Activated naive CD8-positive, alpha-beta T cell treated with anti-CD3 and anti-CD28 coated beads for 36 hours (primary cell): ENCODE data around the gene RTP3. TPM values are rescaled to one million over a fixed set of nuclear protein-coding genes. Genes with fewer than 3 reads are reported as not detected.

Experiments used
- DNase-seq: peaks from one replicate; pipeline ENCODE4 v3.0.0; 2021
- H3K27ac Mint-ChIP-seq: one replicate; pipeline ENCODE4 v1.8.0; 2022; ENCODE audit warnings: mild to moderate bottlenecking, moderate library complexity, mixed read lengths
- H3K27me3 Mint-ChIP-seq: one replicate; pipeline ENCODE4 v1.8.0; 2022; ENCODE audit warnings: mild to moderate bottlenecking, mixed read lengths
- H3K36me3 Mint-ChIP-seq: one replicate; pipeline ENCODE4 v1.8.0; 2021; ENCODE audit warnings: mild to moderate bottlenecking, mixed read lengths
- H3K4me1 Mint-ChIP-seq: one replicate; pipeline ENCODE4 v1.8.0; 2021; ENCODE audit warnings: mixed read lengths
- H3K4me3 Mint-ChIP-seq: one replicate; pipeline ENCODE4 v1.8.0; 2022; ENCODE audit warnings: mild to moderate bottlenecking, moderate library complexity, mixed read lengths
- H3K9me3 Mint-ChIP-seq: one replicate; pipeline ENCODE4 v1.8.0; 2022; ENCODE audit warnings: mixed read lengths
- total RNA-seq, 2 experiments: library from RNA; stranded (reverse); gene quantifications; one replicate each; pipeline ENCODE4 v1.2.3, GENCODE V29; 2021

RTP3 gene
- total RNA-seq, result not detected

- Mint-ChIP-seq H3K4me3 (no peak within 1 kb of the TSS), H3K36me3 (no peaks in the 10 kb centered on the region), H3K27me3 (no peaks in the 10 kb centered on the region), H3K4me1 (peaks cover 4% of the 10 kb centered on the region), H3K9me3 (no peaks in the 10 kb centered on the region), H3K27ac (no peak within 1 kb of the TSS)
- DNase-seq, result no peak
Observed at GRCh38 chr3:46497556-46498265, at the start of gene RTP3. RTP3 (plus strand) TSS chr3:46497976; CDS start chr3:46498063, 87 bp downstream.

- no peak for DNase-seq
- H3K27me3 Mint-ChIP-seq, result peaks cover 14% of the 10 kb centered on the region
- H3K4me1 Mint-ChIP-seq, result no peaks in the 10 kb centered on the region
- no peaks in the 10 kb centered on the region for H3K36me3 Mint-ChIP-seq
- H3K4me3 Mint-ChIP-seq, result no peak overlapping the region
- no peaks in the 10 kb centered on the region for H3K9me3 Mint-ChIP-seq
- H3K27ac Mint-ChIP-seq, result no peak overlapping the region
Observed at GRCh38 chr3:46448721-46449120, 49.1 kb upstream of the RTP3 start.

- H3K27ac Mint-ChIP-seq, result no peak overlapping the region
- no peaks in the 10 kb centered on the region for H3K36me3 Mint-ChIP-seq
- no peak for DNase-seq
- no peaks in the 10 kb centered on the region for H3K4me1 Mint-ChIP-seq
- H3K27me3 Mint-ChIP-seq, result peaks cover 14% of the 10 kb centered on the region
- no peaks in the 10 kb centered on the region for H3K9me3 Mint-ChIP-seq
- H3K4me3 Mint-ChIP-seq, result no peak overlapping the region
Observed at GRCh38 chr3:46449755-46450552, 47.8 kb upstream of the RTP3 start.

- Mint-ChIP-seq H3K27ac (no peak overlapping the region), H3K36me3 (no peaks in the 10 kb centered on the region), H3K27me3 (peaks cover 14% of the 10 kb centered on the region), H3K9me3 (no peaks in the 10 kb centered on the region), H3K4me3 (no peak overlapping the region), H3K4me1 (no peaks in the 10 kb centered on the region)
- no peak for DNase-seq
Observed at GRCh38 chr3:46453526-46454208, 44.1 kb upstream of the RTP3 start.

- H3K4me3 Mint-ChIP-seq, result no peak overlapping the region
- DNase-seq, result no peak
- peaks cover 14% of the 10 kb centered on the region for H3K27me3 Mint-ChIP-seq
- H3K36me3 Mint-ChIP-seq, result no peaks in the 10 kb centered on the region
- H3K27ac Mint-ChIP-seq, result no peak overlapping the region
- no peaks in the 10 kb centered on the region for H3K4me1 Mint-ChIP-seq
- H3K9me3 Mint-ChIP-seq, result no peaks in the 10 kb centered on the region
Observed at GRCh38 chr3:46454209-46454595, 43.6 kb upstream of the RTP3 start.

- H3K4me3 Mint-ChIP-seq, result no peak overlapping the region
- H3K36me3 Mint-ChIP-seq, result no peaks in the 10 kb centered on the region
- no peak for DNase-seq
- no peaks in the 10 kb centered on the region for H3K4me1 Mint-ChIP-seq
- H3K27me3 Mint-ChIP-seq, result peaks cover 14% of the 10 kb centered on the region
- no peaks in the 10 kb centered on the region for H3K9me3 Mint-ChIP-seq
- H3K27ac Mint-ChIP-seq, result no peak overlapping the region
Observed at GRCh38 chr3:46454606-46455005, 43.2 kb upstream of the RTP3 start.

- H3K4me3 Mint-ChIP-seq, result no peak overlapping the region
- H3K27me3 Mint-ChIP-seq, result peaks cover 14% of the 10 kb centered on the region
- no peaks in the 10 kb centered on the region for H3K36me3 Mint-ChIP-seq
- DNase-seq, result no peak
- H3K4me1 Mint-ChIP-seq, result no peaks in the 10 kb centered on the region
- no peak overlapping the region for H3K27ac Mint-ChIP-seq
- H3K9me3 Mint-ChIP-seq, result no peaks in the 10 kb centered on the region
Observed at GRCh38 chr3:46455231-46456115, 42.3 kb upstream of the RTP3 start.

- Mint-ChIP-seq H3K9me3 (no peaks in the 10 kb centered on the region), H3K4me3 (no peak overlapping the region), H3K36me3 (no peaks in the 10 kb centered on the region), H3K4me1 (no peaks in the 10 kb centered on the region), H3K27ac (no peak overlapping the region), H3K27me3 (peaks cover 14% of the 10 kb centered on the region)
- no peak for DNase-seq
Observed at GRCh38 chr3:46456118-46456517, 41.7 kb upstream of the RTP3 start.

GRCh38 chr3:46460051-46460450 is 37.7 kb upstream of the RTP3 start:
- H3K9me3 Mint-ChIP-seq, result no peaks in the 10 kb centered on the region
- H3K36me3 Mint-ChIP-seq, result no peaks in the 10 kb centered on the region
- H3K27me3 Mint-ChIP-seq, result peaks cover 30% of the 10 kb centered on the region
- DNase-seq, result no peak
- no peak overlapping the region for H3K27ac Mint-ChIP-seq
- H3K4me1 Mint-ChIP-seq, result peaks cover 1% of the 10 kb centered on the region
- H3K4me3 Mint-ChIP-seq, result no peak overlapping the region

- H3K9me3 Mint-ChIP-seq, result no peaks in the 10 kb centered on the region
- DNase-seq, result no peak
- H3K27ac Mint-ChIP-seq, result no peak overlapping the region
- peaks cover 46% of the 10 kb centered on the region for H3K27me3 Mint-ChIP-seq
- no peak overlapping the region for H3K4me3 Mint-ChIP-seq
- no peaks in the 10 kb centered on the region for H3K36me3 Mint-ChIP-seq
- peaks cover 2% of the 10 kb centered on the region for H3K4me1 Mint-ChIP-seq
Observed at GRCh38 chr3:46462111-46462510, 35.7 kb upstream of the RTP3 start.

GRCh38 chr3:46462511-46462910 is 35.3 kb upstream of the RTP3 start:
- Mint-ChIP-seq H3K4me3 (no peak overlapping the region), H3K27me3 (peaks cover 48% of the 10 kb centered on the region), H3K36me3 (no peaks in the 10 kb centered on the region), H3K9me3 (no peaks in the 10 kb centered on the region), H3K4me1 (peaks cover 2% of the 10 kb centered on the region), H3K27ac (no peak overlapping the region)
- no peak for DNase-seq

GRCh38 chr3:46463120-46463867 is 34.5 kb upstream of the RTP3 start:
- peaks cover 48% of the 10 kb centered on the region for H3K27me3 Mint-ChIP-seq

GRCh38 chr3:46463868-46464241 is 33.9 kb upstream of the RTP3 start:
- Mint-ChIP-seq H3K36me3 (no peaks in the 10 kb centered on the region), H3K4me1 (peaks cover 2% of the 10 kb centered on the region), H3K27me3 (peaks cover 48% of the 10 kb centered on the region), H3K9me3 (no peaks in the 10 kb centered on the region), H3K27ac (no peak overlapping the region), H3K4me3 (no peak overlapping the region)
- no peak for DNase-seq

More at GRCh38 chr3:46463120-46463867, 34.5 kb upstream of the RTP3 start:
- no peak overlapping the region for H3K4me3 Mint-ChIP-seq
- peaks cover 2% of the 10 kb centered on the region for H3K4me1 Mint-ChIP-seq
- H3K36me3 Mint-ChIP-seq, result no peaks in the 10 kb centered on the region
- DNase-seq, result no peak
- H3K9me3 Mint-ChIP-seq, result no peaks in the 10 kb centered on the region
- no peak overlapping the region for H3K27ac Mint-ChIP-seq
